GM23338 (cell line): ENCODE results near the gene VCL.

Source experiments
- JUNB ChIP-seq: IDR thresholded peaks from one replicate; pipeline ENCODE4 v1.6.1; 2016; ENCODE audit warnings: antibody characterized with exemption; ENCODE audit not compliant: unreplicated experiment
- ZNF114 ChIP-seq: fragments of 250-450 bp; sonication (Bioruptor Pico); IDR thresholded peaks from 2 replicates; pipeline ENCODE4 v1.5.0; 2020; ENCODE audit warnings: mild to moderate bottlenecking, moderate library complexity

GRCh38 chr10:74086317-74086716 lies 88.4 kb downstream of the VCL start:
- TF ChIP-seq ZNF114 (no peak), JUNB (no peak)
